HG02840 (cell line): ENCODE results near the gene CAPN3.
A peak's percentile ranks its signal among the peaks of the same experiment; 100 is the strongest.

Experiments used
- ATAC-seq: cut with Tn5 transposase; IDR thresholded peaks from one replicate; pipeline ENCODE4 v1.9.1; 2021; ENCODE audit warnings: mild to moderate bottlenecking, moderate library complexity, moderate number of reproducible peaks; ENCODE audit not compliant: unreplicated experiment, low FRiP score

The CAPN3 gene

DNA sequence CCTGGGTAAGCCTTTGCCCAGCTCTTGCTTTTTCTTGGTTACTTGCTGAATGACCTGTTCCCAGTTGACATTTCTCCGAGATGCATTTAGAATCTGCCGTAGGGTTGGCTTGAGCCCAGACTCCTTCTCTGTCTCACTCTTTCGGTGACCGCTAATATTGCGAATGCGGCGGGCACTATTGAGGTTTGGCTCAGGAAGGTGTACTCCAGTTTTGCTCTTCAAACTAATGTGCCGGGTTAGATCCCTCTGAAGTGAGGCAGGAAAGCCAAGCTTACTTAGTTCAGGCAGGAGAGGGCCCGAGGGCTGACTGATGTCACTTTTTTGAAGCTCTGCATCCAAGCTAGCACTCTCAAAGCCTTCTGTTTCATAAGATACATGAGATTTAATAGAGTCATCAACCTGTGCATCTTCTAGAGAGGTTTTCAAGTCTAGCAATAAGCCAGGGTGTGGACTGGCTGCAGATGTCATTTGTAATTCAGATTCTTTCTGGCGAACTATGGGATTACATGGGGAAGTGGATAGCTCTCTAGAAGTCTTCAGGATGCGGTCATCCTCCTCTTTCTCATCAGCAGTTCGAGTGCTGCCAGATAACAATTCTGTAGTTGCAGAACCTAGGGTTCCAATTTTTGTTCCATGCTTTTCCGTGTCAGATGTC is 90.6 kb downstream of the CAPN3 start:
- no peak for ATAC-seq

DNA sequence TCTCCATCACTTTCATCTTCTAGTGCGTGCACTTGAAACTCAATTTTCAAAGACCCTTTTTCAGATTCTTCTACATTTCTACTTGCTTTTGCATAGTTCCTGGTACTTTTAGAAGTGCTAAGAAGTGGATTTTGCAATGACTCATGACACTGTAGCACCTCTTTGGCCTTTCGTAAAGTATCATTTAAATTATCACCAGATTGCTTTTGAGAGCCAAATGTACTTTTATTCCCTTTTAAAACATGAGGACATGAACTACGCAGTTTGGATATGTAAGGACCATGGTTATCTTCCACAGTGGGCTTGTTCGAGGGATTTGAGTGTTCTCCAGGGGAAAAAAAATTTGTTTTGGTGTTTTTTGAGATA is 91.1 kb downstream of the CAPN3 start:
- no peak for ATAC-seq

DNA sequence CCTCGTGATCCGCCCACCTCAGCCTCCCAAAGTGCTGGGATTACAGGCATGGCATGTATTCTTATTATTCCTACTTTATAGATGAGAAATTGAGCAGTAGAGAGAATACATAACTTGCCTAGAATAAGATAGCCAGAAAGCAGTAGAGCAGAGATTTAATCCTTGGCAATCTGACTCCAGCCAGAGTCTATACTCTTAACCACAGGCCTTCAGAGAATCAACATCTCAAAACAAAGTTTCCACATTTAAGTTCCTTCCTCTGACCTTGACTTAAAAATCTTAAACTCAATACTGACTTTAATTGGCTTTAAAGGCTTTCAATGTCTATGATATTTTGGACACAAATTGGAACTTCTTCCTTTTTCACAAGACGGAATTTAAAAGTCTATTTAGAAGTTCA is 94.5 kb downstream of the CAPN3 start:
- ATAC-seq = no peak

DNA sequence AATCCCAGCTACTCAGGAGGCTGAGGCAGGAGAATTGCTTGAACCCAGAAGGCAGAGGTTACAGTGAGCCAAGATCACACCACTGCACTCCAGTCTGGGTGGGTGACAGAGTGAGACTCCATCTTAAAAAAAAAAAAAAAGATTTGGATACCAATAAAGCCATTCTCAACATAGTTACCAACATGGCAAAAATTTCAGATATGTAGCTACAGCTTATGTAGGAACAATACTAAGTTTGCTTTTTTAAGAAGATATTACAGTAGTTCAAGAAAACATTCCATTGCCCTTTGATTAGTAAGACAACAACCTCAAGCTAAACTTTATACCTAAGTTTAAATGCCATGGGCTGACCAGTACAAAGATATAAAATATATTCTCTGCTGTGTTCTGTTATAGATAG is 97.2 kb downstream of the CAPN3 start:
- ATAC-seq = no peak

DNA sequence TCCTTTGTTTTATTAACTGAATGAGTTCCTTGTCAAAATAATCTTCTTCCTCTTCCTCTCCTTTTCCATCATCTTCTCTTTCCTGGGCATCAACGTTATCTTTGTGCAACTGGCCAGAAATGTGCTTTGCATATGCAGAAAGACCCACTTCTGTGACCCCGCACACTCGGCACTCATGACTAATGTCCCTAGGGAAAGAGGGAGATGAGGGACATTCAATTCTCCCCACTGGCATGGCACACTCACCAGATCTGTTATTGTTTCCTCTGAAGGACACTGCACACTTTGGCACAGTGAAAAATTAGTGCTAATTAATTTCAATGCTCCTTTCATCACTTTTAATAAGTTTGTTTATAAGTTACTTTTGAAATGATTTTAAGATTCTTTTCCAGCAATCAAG is 97.7 kb downstream of the CAPN3 start:
- ATAC-seq = no peak

DNA sequence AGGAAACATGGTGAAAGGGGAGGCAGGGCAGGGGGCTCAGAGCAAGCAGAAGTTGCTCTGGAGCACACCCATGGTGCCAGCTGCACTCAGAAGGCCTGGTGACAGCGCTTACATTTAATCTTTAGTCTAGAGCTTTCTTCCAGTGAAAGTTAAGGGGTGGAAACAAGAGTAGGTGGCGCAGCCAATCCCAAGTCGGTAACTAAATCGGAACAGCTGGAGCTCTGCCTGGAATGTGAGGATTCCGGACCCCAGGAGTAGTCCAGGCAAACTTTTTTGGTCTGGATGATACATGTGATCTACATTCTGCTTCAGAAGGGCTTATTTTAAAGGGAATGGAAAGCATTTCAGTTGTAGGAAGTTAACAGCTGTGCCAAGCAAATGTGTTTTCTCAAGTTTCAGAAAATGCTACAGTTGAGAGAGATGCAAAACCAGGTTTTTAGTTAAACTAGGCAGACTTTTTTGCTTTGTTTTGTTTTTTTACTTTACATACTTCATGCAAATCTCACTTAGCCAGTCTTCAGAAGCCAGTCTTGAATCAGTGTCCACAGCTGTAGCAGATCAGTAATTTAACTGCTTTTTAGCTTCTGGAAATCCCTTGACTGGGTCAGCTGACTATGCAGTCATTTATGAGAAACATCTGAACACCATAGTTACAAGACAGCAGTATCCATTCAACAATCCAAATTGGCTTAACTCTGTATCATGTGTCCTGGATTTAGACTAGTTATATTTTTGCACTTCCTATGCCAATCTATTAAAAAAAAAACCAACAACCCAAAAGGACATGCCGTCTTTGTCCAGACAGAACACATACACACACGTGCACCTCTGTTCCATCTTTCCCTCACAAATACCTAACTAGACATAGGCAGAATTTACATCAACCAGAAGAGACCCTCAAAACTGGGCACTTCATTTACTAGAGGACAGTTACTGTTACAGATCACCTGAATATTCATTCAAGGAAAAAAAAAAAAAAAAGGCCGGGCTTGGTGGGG is 98.4 kb downstream of the CAPN3 start:
- peak; percentile 83 for ATAC-seq

DNA sequence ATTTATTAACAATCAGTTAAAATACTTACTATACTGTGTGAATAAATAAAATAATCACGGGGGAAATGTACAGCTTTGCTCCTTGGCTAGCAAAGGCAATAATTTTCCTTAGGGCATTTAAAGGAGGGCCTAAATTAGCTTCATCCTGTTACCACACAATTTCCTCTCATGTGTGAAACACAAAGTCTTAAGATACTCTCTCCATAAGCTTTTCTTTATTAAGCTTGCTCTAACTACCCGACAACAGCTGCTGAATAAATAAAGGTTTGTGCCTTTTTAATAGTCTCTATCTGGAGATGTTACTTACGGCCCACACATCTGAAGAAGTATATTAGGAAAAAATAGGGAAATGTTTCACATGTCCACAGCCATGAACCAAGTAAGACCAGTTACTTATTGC is 102.0 kb downstream of the CAPN3 start:
- ATAC-seq = no peak
